Right renal cortex interstitium (tissue), 3 donors: ENCODE measurements around the gene SLC29A3. TPM values are rescaled to one million over a fixed set of nuclear protein-coding genes. Genes with fewer than 3 reads are reported as not detected.
"Not testable (repeated sequence)": the region's sequence is repeated elsewhere in the genome, so short reads cannot be mapped to it uniquely, and the experiment has no call there.

ENCODE experiments used
- DNase-seq, 3 donors: peaks; one replicate each; pipeline ENCODE4 v3.0.0-alpha.2; 2013; ENCODE audit warnings: low read depth in 3 of 3, low spot score in 2 of 3
- polyA plus RNA-seq, 3 donors: library from polyadenylated mRNA; unstranded; fragments of 120-200 nt; gene quantifications; one replicate each; pipeline ENCODE4 v1.2.1, GENCODE V29; 2013; ENCODE audit not compliant: insufficient read length in 3 of 3

Gene SLC29A3
- polyA plus RNA-seq, 3 donors = 6.3 to 8.0 (median 7.3) TPM

DNA sequence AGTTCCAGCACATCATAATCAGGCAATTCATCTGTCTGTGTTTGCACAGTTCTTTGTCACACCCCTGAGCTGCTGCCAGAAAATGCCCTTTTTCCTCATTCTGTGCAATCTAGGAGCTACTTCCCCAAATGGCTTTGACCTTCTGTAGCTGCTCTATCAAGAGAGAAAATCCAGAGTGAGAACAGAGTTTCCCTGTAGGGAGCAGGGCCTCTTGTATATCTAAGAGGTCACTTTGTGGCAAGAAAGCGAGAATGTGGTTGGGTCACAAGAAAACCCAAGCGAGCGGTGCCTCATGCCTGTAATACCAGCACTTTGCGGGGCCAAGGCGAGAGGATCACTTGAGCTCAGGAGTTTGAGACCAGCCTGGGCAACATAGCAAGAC is 24.3 kb downstream of the SLC29A3 start:
- DNase-seq = no peak

GRCh38 chr10:71344154-71344925 is 25.3 kb downstream of the SLC29A3 start:
- no peak for DNase-seq

- DNase-seq = no peak
Observed at GRCh38 chr10:71344993-71345480, 26.0 kb downstream of the SLC29A3 start.

- no peak for DNase-seq
Observed at GRCh38 chr10:71345694-71346093, 26.6 kb downstream of the SLC29A3 start.

- DNase-seq = no peak
Observed at GRCh38 chr10:71346731-71347130, 27.7 kb downstream of the SLC29A3 start.

DNA sequence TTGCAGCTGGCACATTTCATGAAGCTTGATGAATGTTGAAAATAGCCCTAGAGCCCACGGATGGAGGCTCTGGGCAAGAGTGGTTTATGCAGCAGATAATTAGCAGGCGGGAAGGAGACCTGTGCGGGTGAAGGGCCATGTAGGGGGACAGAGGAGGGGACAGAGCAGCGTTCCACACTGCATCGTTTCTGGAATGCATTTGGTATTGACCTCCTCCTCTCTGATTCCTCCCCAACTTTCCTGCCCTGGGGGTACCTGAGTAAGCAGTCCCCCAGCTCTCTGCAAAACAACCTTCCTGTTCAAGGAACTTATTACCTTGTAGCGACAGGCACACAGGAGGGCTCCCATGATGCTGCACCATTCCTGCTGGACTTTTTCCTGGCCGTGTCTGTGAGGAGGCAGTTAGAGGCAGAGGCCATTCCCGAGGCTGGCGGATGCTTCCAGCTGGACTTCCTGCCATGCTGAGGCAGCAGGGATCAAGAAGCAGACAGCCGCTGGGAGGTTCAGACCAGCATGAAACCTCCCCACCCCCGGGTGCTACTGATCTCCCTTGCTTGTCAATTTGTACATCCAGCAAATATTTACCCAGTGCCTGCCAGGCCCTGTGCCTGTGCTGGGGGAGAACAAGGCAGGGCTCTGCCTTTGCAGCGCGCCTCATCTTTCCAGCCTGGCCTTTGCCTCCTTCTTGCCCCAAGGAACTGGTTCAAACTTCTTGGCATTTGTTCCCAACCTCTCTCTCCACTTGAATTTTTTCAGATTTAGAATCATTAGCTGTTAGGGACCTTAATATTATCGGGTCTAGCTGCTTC is 28.7 kb downstream of the SLC29A3 start:
- DNase-seq = no peak

GRCh38 chr10:71348850-71349249 is 29.8 kb downstream of the SLC29A3 start:
- no peak for DNase-seq

GRCh38 chr10:71349406-71349805 is 30.3 kb downstream of the SLC29A3 start:
- no peak for DNase-seq

DNA sequence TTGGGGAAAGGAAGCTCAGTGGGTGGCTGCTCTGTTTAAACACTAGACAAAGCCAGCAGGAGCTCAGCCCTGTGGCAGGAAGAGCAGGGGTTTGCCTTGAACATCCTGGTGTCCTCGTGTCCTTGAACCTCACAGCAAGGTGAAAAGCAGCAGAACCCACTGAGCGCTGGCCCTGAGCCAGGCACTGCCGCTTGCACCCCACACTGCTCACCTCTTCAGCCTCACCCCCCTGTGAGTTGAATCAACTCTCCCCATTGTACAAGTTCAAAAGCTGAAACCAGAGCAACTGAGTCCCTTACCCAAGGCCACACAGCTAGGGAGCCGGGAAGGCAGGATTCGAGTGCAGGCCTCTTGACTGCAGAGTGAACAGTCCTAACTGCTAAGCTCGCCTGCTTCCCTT is 32.0 kb downstream of the SLC29A3 start:
- no peak for DNase-seq

- no peak for DNase-seq
Observed at GRCh38 chr10:71351628-71352319, 32.7 kb downstream of the SLC29A3 start.

DNA sequence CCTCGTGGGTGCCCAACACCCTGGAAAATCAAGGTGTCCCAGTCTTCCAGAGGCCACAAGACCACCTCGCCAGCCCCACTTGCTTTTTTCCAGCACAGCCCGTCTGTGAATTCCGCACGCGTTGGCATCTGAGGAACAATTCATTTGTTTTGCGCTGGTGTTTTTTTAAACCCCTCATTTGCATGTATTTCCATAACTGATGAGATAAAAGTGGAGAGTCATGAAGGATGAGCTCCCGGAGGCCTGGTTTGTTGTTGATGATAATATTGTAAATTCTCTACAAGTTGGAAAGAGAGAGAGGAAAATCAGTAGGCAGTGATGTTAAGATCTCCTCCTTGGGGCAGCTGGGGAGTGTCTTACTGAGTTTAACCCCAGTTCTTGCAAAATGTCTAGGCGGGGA is 34.6 kb downstream of the SLC29A3 start:
- no peak for DNase-seq

DNA sequence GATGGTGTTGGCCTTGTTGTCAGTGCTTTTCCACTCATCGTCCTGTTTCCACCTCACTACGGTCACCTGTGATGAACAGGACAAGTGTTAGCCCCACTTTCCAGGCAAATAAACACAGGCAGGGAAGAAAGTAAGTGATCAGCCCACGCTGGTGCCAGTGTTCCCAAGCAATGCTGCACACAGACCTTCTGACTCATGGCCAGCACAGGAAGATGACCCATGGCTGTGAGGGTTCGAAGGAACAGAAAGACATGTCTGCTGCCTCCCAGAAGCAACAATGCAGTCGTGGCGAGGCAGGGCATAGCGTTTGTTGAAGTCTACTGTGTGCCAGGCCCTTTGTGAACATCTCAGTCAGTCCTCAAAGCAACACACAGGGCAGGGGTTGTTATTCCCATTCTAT is 35.7 kb downstream of the SLC29A3 start:
- DNase-seq = no peak

- no peak for DNase-seq
Observed at GRCh38 chr10:71355886-71356285, 36.8 kb downstream of the SLC29A3 start.

- no peak for DNase-seq
Observed at GRCh38 chr10:71357792-71358265, 38.8 kb downstream of the SLC29A3 start.

DNA sequence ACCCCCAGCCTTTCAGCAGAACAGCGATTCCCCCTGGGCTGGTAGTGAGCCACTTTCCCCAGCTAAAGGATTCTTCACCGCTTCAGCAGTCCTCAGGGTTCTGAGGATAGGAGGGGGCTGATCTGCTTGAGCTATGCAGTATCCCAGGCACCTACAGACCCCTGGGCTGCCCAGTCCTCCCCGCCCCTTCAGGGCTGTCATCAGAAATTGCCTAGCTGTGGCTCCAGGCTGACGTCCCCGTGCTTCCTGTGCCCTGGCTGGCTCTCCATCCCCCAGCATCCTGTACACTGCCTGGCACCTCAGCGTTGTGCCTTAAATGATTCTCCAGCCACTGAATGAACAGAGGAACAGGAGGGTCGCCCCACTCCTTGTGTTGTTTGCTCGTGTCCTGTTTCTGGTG is 39.2 kb downstream of the SLC29A3 start:
- DNase-seq = no peak

GRCh38 chr10:71358906-71359305 is 39.8 kb downstream of the SLC29A3 start:
- DNase-seq = not testable (repeated sequence)

DNA sequence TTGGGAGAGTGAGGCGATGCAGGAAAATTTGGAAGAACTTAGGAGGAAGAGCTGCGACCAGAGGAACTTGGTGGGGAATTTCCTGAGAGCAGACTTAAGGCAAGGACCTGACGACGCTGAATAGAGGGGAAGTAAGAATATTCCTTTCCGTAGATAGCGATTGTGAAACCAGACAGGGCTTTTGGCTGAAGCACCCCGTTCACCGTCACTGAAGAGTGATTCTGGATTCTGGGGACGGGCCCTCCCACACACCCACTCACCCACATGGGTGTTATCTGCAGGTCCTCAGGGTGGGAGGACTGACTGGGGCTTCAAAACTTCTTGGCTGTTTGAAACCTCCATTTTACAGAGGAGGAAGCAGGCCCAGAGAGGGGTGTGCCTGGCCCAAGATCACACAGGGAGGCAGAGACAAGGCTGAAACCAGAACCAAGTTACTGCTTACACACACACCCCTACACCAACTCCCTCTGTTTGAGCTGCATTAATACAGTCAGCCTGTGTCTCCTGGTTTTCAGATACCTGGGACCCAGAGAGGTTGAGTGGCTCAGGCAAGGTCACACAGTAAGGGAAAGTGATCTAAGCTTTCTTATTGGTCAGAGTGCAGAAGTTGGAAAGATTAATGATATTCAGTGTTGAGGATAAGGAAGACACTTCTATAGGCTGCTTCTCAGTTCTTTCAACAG is 40.4 kb downstream of the SLC29A3 start:
- no peak for DNase-seq

DNA sequence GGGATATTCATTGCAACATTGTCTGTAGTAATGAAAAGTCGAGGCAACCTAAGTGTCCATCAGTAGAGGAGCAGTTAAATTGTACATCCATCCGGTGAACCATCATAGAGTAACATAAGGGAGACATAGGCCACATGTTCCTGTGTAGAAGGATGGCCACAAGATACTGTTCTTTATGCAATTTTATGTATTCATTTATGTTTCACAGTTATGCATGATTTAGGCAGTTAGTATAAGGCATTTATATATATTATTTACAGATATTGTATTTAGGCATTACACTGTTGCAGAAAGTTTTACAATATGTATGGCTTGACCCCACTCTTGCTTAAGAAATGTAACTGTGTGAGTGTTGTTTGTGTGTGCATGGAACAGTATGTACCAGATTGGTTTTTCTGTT is 41.7 kb downstream of the SLC29A3 start:
- DNase-seq = no peak

DNA sequence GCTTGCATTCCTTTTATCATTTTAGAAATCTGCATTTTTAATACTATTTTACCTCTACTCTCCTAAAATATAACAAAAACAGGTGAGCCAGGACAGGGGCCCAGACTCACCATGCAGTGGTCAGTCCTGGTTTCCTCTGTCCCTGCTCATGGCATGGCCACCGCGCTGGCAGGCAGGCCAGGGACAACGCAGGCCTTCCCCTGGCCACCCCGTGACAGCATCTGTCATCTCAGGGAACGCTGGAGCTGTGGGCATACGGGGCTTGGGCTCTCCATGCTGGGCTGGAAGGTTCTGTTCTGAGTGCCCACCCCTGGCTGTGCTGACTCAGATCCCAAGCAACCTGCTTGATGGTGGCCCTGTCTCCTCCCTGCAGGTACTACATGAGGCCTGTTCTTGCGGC is 42.5 kb downstream of the SLC29A3 start:
- DNase-seq = no peak

- DNase-seq = no peak
Observed at GRCh38 chr10:71362141-71362540, 43.1 kb downstream of the SLC29A3 start.

DNA sequence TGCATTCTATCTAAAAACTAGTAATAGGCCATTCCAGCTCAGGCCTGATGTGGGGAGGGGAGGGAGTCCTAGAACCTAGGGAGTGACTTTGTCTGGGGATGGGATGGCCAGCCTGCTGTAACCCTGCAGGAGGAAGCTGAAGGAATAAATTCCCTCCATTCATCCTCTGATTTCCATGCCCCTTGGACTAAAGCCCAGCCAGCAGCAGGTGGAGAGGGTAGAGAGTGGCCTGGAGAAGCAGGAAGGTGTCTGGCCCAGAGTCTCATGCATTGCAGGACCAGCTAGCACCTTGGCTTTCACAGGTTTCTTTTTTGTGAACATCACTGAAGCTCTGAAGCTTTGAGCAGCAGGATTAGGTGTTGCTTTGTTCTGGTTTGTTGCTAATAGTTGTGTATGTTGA is 44.9 kb downstream of the SLC29A3 start:
- no peak for DNase-seq
